Neutrophil (primary cell): ENCODE data around the gene SMYD2.

Experiments used
- H3K27ac ChIP-seq: fragments of 200-600 bp; sonication (generic); 2 replicates; pipeline ENCODE4 v1.5.1; 2016; ENCODE audit warnings: mild to moderate bottlenecking, moderate library complexity
- H3K27me3 ChIP-seq: fragments of 200-600 bp; sonication (generic); 2 replicates; pipeline ENCODE4 v1.6.0; 2016; ENCODE audit warnings: mild to moderate bottlenecking
- H3K36me3 ChIP-seq: fragments of 200-600 bp; sonication (generic); 2 replicates; pipeline ENCODE4 v1.5.1; 2017
- H3K4me1 ChIP-seq, 2 experiments: fragments of 200-600 bp in 1 of 2; sonication (generic) in 1 of 2; 1 replicate in 1 of 2; 2 replicates in 1 of 2; pipeline versions ENCODE4 v1.5.1 to v1.6.1; 2013 to 2016; ENCODE audit warnings: low read depth in 1 of 2, low read length in 1 of 2, mild to moderate bottlenecking in 1 of 2, moderate library complexity in 1 of 2; ENCODE audit not compliant: control insufficient read depth in 1 of 2, insufficient read depth in 1 of 2
- H3K4me3 ChIP-seq, 2 experiments: fragments of 200-600 bp in 1 of 2; sonication (generic) in 1 of 2; 1 replicate in 1 of 2; 2 replicates in 1 of 2; pipeline ENCODE4 v1.5.1; 2013 to 2016; ENCODE audit warnings: low read depth in 1 of 2, low read length in 1 of 2, mild to moderate bottlenecking in 1 of 2, moderate library complexity in 1 of 2
- H3K9me3 ChIP-seq: fragments of 200-600 bp; sonication (generic); 2 replicates; pipeline ENCODE4 v1.5.1; 2016
- CTCF ChIP-seq: fragments of 200-600 bp; sonication (generic); IDR thresholded peaks from 2 replicates; pipeline ENCODE4 v1.5.1; 2016; ENCODE audit warnings: antibody characterized with exemption

Gene SMYD2

GRCh38 chr1:214264196-214264595, 16.8 kb upstream of the SMYD2 start:
- no peaks in the 10 kb centered on the region for H3K36me3 ChIP-seq
- H3K27me3 ChIP-seq, result peaks cover 100% of the 10 kb centered on the region
- no peak for TF ChIP-seq CTCF
- no peak overlapping the region for H3K4me3 ChIP-seq
- H3K9me3 ChIP-seq, result no peaks in the 10 kb centered on the region
- H3K27ac ChIP-seq, result no peak overlapping the region
- H3K4me1 ChIP-seq, result no peaks in the 10 kb centered on the region

GRCh38 chr1:214264976-214265375, 16.0 kb upstream of the SMYD2 start:
- Histone ChIP-seq H3K27me3 (peaks cover 100% of the 10 kb centered on the region), H3K27ac (no peak overlapping the region), H3K36me3 (no peaks in the 10 kb centered on the region), H3K4me1 (no peaks in the 10 kb centered on the region), H3K9me3 (no peaks in the 10 kb centered on the region), H3K4me3 (no peak overlapping the region)
- TF ChIP-seq CTCF, result no peak

GRCh38 chr1:214270097-214270650, 10.8 kb upstream of the SMYD2 start:
- Histone ChIP-seq H3K27ac (no peak overlapping the region), H3K9me3 (no peaks in the 10 kb centered on the region), H3K36me3 (no peaks in the 10 kb centered on the region), H3K4me1 (no peaks in the 10 kb centered on the region), H3K27me3 (peaks cover 89% of the 10 kb centered on the region), H3K4me3 (no peak overlapping the region)
- no peak for TF ChIP-seq CTCF

- no peak overlapping the region for H3K4me3 ChIP-seq
- H3K27me3 ChIP-seq, result peaks cover 78% of the 10 kb centered on the region
- TF ChIP-seq CTCF, result no peak
- H3K4me1 ChIP-seq, result no peaks in the 10 kb centered on the region
- H3K9me3 ChIP-seq, result no peaks in the 10 kb centered on the region
- no peaks in the 10 kb centered on the region for H3K36me3 ChIP-seq
- H3K27ac ChIP-seq, result no peak overlapping the region
Observed at GRCh38 chr1:214271174-214271858, 9.6 kb upstream of the SMYD2 start.

- no peak for TF ChIP-seq CTCF
- Histone ChIP-seq H3K27me3 (peaks cover 69% of the 10 kb centered on the region), H3K36me3 (no peaks in the 10 kb centered on the region), H3K4me3 (no peak overlapping the region), H3K27ac (no peak overlapping the region), H3K9me3 (no peaks in the 10 kb centered on the region), H3K4me1 (no peaks in the 10 kb centered on the region)
Observed at GRCh38 chr1:214271995-214272731, 8.8 kb upstream of the SMYD2 start.
